ENCODE results near the gene MFRP.

MFRP gene

DNA sequence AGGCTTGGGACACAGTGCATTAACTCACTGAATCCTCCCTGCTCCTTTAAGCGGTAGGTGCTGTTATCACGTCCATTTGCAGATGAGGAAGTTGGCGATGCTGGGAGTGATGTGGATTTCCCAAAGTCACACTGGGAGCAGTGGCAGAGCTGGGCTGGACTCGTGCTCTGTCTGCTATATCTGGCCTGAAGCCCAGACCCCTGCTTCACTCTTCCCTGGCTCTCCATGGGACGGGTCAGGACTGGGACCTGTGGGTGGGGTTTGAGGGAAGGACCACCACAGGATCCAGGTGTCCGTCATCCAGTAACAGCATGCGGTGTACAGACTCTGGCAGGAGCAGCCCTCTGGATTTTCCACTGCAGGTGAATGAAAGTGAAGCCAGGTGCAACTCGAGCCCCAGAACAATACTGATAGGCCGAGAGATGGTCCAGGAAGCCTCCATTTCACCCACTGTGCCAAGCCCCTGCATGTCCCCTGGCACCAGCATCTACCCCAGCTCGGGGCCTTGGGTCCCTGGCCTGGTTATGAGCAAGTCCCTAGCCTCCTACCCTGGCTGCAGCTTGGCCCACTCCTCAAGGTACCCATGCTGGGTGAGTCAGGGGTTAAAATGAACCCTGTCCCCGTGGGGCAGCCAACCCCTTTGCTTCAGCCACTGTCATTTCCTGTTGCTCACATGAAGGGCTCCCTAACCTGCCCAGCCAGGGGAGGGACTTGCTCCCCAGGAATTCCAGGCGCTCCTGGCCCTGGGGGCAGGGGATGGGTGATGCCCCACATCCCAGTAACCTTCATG lies 30.8 kb upstream of the MFRP start:
- no peak for DNase-seq (ENCODE audit: low read depth)
- TF ChIP-seq, protein P1, sequence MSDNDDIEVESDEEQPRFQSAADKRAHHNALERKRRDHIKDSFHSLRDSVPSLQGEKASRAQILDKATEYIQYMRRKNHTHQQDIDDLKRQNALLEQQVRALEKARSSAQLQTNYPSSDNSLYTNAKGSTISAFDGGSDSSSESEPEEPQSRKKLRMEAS (IDR thresholded peaks at IDR 0.05; ENCODE audit: low read depth, low read length), result no peak
- no peak overlapping the region for H3K4me3 ChIP-seq (ENCODE audit: low read depth, low read length)

DNA sequence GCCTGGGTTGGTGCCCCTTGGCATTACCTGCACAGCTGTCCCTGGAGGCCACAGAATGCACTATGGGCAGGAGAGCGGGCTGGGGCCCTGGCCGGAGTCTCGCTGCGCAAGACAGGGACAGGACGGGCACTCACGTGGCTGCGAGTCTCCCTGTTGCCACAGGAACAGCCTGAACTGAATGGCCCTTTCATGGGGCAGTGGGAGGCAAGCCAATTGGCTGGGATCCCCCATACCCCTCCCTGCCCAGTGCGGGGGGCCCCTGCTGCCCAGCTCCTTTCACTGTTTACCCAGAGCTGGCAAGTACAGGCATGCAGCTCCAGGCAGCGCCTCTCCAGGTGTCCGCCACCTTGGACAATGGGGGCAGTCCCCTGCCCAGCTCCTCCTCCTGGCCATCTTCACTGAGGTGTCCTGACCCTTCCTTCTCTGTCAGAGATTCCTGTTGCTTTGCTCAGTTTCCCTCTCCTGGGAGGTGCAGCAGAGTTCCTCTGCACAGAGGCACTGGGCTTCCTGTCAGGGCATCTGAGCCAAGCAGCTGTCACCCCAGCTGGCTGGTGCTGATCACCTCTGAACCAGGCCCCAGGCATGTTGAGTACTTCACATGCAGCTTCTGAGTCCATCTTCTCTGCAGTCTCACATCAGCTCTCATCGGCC lies 29.8 kb upstream of the MFRP start:
- TF ChIP-seq POLR2A (IDR thresholded peaks at IDR 0.05; ENCODE audit: extremely low read depth, insufficient read length) (no peak), MYC (IDR thresholded peaks at IDR 0.05; ENCODE audit: low read depth, low read length) (no peak)
- TF ChIP-seq, protein P1 (IDR thresholded peaks at IDR 0.05; ENCODE audit: low read depth, low read length), result no peak
- TF ChIP-seq, protein P2, sequence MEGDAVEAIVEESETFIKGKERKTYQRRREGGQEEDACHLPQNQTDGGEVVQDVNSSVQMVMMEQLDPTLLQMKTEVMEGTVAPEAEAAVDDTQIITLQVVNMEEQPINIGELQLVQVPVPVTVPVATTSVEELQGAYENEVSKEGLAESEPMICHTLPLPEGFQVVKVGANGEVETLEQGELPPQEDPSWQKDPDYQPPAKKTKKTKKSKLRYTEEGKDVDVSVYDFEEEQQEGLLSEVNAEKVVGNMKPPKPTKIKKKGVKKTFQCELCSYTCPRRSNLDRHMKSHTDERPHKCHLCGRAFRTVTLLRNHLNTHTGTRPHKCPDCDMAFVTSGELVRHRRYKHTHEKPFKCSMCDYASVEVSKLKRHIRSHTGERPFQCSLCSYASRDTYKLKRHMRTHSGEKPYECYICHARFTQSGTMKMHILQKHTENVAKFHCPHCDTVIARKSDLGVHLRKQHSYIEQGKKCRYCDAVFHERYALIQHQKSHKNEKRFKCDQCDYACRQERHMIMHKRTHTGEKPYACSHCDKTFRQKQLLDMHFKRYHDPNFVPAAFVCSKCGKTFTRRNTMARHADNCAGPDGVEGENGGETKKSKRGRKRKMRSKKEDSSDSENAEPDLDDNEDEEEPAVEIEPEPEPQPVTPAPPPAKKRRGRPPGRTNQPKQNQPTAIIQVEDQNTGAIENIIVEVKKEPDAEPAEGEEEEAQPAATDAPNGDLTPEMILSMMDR (IDR thresholded peaks at IDR 0.05; ENCODE audit: low read depth, low read length), result no peak
- DNase-seq (ENCODE audit: low read depth), result no peak
- H3K4me3 ChIP-seq (ENCODE audit: low read depth, low read length), result no peak overlapping the region

DNA sequence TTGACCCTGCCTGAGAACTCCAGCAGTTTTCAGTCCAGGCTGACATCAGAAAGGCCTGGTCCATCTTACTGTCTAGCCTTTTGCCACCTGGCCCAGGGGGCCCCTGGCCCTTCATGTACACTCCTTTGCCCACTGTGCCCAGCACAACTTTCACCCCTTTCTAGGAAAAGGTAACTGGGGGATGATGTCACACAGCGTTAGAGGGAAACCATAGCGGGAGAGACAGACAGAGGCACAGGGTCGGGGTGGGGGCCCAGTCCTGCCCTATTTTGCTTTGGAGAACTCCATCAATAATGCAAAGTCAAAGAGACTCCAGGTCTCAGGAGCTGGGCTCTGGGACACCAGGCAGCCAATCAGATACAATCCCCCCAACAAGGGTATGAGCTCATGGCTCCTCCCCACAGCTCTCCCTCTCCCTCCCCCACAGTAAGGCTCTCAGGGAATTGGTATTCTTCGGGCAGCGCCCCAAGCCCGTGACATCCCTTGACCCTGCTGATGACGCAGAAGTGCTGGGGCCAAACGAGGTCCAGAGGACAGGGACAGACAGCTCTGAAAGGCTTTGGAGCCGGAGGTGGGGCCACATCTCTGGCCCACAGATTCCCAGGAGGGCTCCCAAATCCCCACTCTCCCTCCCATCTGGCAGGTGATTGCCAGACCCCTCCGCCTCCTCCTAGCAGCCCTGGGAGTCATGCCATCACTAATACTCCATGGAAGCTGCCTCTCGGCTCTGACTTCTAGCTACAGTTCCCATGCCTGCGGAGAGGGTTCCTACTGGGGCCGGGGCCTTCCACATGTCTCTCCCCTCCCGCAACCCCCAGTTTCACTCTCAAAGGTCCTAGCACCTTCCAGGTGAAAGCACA lies 29.1 kb upstream of the MFRP start:
- no peak for DNase-seq (ENCODE audit: low read depth)
- TF ChIP-seq POLR2A (IDR thresholded peaks at IDR 0.05; ENCODE audit: extremely low read depth, insufficient read length) (no peak), MYC (IDR thresholded peaks at IDR 0.05; ENCODE audit: low read depth, low read length) (no peak)
- TF ChIP-seq, protein P2 (IDR thresholded peaks at IDR 0.05; ENCODE audit: low read depth, low read length), result no peak
- TF ChIP-seq, protein P1 (IDR thresholded peaks at IDR 0.05; ENCODE audit: low read depth, low read length), result no peak
- H3K4me3 ChIP-seq (ENCODE audit: low read depth, low read length), result no peak overlapping the region

DNA sequence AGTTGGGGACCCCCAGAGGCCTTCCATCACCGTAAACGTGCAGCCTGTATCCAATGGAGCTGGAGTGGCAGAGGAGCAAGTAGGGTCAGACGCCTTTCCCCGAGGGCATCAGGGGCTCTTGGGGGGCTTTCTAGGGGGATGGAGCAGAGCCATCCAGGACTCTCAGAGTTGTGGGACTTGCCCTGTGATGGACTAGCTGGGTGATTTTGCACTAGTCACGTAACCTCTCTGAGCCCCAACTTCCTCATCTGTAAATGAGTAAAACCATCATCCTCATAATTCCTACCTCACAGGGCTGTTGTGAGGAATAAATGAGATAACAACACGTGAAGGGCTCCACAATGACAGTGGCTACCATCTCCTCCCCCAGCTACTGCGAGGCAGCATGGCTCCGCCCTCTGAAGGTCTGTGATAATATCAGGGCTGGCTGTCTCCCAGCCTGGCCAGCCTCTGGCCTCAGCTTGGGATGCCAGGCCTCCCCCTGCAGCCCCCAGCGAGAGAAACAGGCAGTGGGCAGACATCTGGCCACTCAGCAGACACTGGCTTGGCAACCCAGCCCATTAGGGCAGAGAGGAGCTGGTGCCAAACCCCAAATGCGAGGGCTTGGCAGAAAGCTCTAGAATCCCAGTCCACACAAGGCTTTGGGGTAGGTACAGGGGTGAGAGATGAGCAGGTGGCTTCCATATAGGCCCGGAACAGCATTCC lies 28.3 kb upstream of the MFRP start:
- TF ChIP-seq POLR2A (IDR thresholded peaks at IDR 0.05; ENCODE audit: extremely low read depth, insufficient read length) (no peak), MYC (IDR thresholded peaks at IDR 0.05; ENCODE audit: low read depth, low read length) (no peak)
- TF ChIP-seq, protein P2 (IDR thresholded peaks at IDR 0.05; ENCODE audit: low read depth, low read length), result no peak
- TF ChIP-seq, protein P1 (IDR thresholded peaks at IDR 0.05; ENCODE audit: low read depth, low read length), result no peak
- no peak for DNase-seq (ENCODE audit: low read depth)
- no peak overlapping the region for H3K4me3 ChIP-seq (ENCODE audit: low read depth, low read length)

DNA sequence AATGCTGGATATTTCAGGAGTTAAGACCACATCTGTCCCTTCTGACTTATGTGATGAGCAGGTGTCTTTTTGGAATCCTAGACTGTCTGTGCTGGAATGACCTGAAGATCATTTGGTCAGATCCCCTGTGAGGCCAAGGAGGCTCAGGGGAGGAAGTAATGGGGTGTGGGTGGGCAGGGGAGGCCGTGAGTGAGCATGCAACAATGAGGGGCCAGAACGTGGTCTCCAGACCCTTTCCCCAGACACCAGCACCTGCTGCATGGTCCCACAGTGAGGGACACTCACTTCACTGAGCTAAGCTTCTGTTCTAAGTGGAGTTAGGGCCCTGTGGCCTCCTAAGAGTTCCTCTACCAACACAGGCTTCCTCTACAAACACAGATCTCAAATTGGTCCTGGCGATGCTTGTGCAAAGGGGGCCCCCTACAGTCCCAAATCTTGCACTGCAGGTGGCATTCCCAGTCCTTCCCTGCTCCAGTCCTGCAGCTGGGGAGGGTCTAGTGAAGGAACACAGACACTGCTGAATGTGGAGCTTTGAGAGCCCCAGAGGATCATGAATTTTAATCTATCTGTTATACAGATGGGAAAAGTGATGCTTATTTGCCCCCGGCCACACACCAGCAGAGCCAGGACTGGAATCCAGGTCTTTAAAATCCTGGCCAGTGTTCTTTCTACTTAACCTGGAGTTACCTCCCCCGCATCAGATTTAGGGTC lies 27.6 kb upstream of the MFRP start:
- DNase-seq (ENCODE audit: low read depth), result peak; percentile 79
- H3K4me3 ChIP-seq (ENCODE audit: low read depth, low read length), result no peak overlapping the region
- TF ChIP-seq POLR2A (IDR thresholded peaks at IDR 0.05; ENCODE audit: extremely low read depth, insufficient read length) (no peak), MYC (IDR thresholded peaks at IDR 0.05; ENCODE audit: low read depth, low read length) (peak; percentile 41)
- TF ChIP-seq, protein P1 (IDR thresholded peaks at IDR 0.05; ENCODE audit: low read depth, low read length), result peak; percentile 61
- TF ChIP-seq, protein P2 (IDR thresholded peaks at IDR 0.05; ENCODE audit: low read depth, low read length), result peak; percentile 94

All from NB4 (cell line).